Activated T-cell treated with anti-CD3 and anti-CD28 coated beads, Interleukin-2, amount 50 U/mL, for 4 hours (primary cell): ENCODE results near the gene HEATR5A. TPM values are rescaled to one million over a fixed set of nuclear protein-coding genes. Genes with fewer than 3 reads are reported as not detected.
"Not testable (repeated sequence)": the region's sequence is repeated elsewhere in the genome, so short reads cannot be mapped to it uniquely, and the experiment has no call there.

Experiments used
- ATAC-seq, 2 donors: fragments of 200-7000 bp; cut with Tn5 transposase; one replicate each; pipeline ENCODE4 v1.10.0; 2021
- DNase-seq: peaks from one replicate; pipeline ENCODE4 v3.0.0-alpha.2; 2020
- H3K27me3 Mint-ChIP-seq: one replicate; pipeline ENCODE4 v1.8.0; 2021; ENCODE audit warnings: low read depth, mixed read lengths
- H3K36me3 Mint-ChIP-seq: one replicate; pipeline ENCODE4 v1.8.0; 2022; ENCODE audit warnings: mixed read lengths; ENCODE audit not compliant: insufficient read depth
- H3K4me1 Mint-ChIP-seq: one replicate; pipeline ENCODE4 v1.8.0; 2021; ENCODE audit warnings: low read depth, mixed read lengths
- H3K4me3 Mint-ChIP-seq: one replicate; pipeline ENCODE4 v1.8.0; 2021; ENCODE audit warnings: mild to moderate bottlenecking, moderate library complexity, mixed read lengths
- H3K9me3 Mint-ChIP-seq: one replicate; pipeline ENCODE4 v1.8.0; 2021; ENCODE audit warnings: mixed read lengths
- total RNA-seq, 3 donors: library from RNA; stranded (reverse); gene quantifications; one replicate each; pipeline ENCODE4 v1.2.1, GENCODE V29; 2021

HEATR5A gene
- total RNA-seq, 3 donors from 2014 or later: 10.7 to 13.0 (median 12.0) TPM

- Mint-ChIP-seq H3K4me3 (no peak overlapping the region), H3K4me1 (peaks cover 17% of the 10 kb centered on the region), H3K27me3 (no peaks in the 10 kb centered on the region)
Observed at GRCh38 chr14:31388687-31389413, 31.5 kb downstream of the HEATR5A start.

GRCh38 chr14:31387091-31387490 is 33.3 kb downstream of the HEATR5A start:
- H3K36me3 Mint-ChIP-seq: peaks cover 7% of the 10 kb centered on the region
- H3K4me3 Mint-ChIP-seq: no peak overlapping the region
- DNase-seq: no peak
- no peaks in the 10 kb centered on the region for H3K27me3 Mint-ChIP-seq
- no peaks in the 10 kb centered on the region for H3K9me3 Mint-ChIP-seq
- ATAC-seq: no peak
- peaks cover 17% of the 10 kb centered on the region for H3K4me1 Mint-ChIP-seq

More at GRCh38 chr14:31388687-31389413, 31.5 kb downstream of the HEATR5A start:
- peak; percentile 69 to 87 for ATAC-seq
- DNase-seq: no peak
- no peaks in the 10 kb centered on the region for H3K9me3 Mint-ChIP-seq
- H3K36me3 Mint-ChIP-seq: peaks cover 5% of the 10 kb centered on the region

GRCh38 chr14:31386271-31386670 is 34.1 kb downstream of the HEATR5A start:
- Mint-ChIP-seq H3K9me3 (no peaks in the 10 kb centered on the region), H3K4me3 (no peak overlapping the region), H3K4me1 (peaks cover 15% of the 10 kb centered on the region), H3K36me3 (peaks cover 11% of the 10 kb centered on the region), H3K27me3 (no peaks in the 10 kb centered on the region)
- no peak for ATAC-seq
- DNase-seq: no peak

- no peaks in the 10 kb centered on the region for H3K27me3 Mint-ChIP-seq
- no peak for DNase-seq
- peaks cover 6% of the 10 kb centered on the region for H3K4me1 Mint-ChIP-seq
- H3K4me3 Mint-ChIP-seq: no peak overlapping the region
- H3K36me3 Mint-ChIP-seq: peaks cover 16% of the 10 kb centered on the region
- no peak for ATAC-seq
- H3K9me3 Mint-ChIP-seq: no peaks in the 10 kb centered on the region
Observed at GRCh38 chr14:31382221-31382620, 38.1 kb downstream of the HEATR5A start.

GRCh38 chr14:31380106-31380505 is 40.2 kb downstream of the HEATR5A start:
- peaks cover 20% of the 10 kb centered on the region for H3K36me3 Mint-ChIP-seq
- peaks cover 6% of the 10 kb centered on the region for H3K4me1 Mint-ChIP-seq
- no peaks in the 10 kb centered on the region for H3K9me3 Mint-ChIP-seq
- no peaks in the 10 kb centered on the region for H3K27me3 Mint-ChIP-seq
- no peak for ATAC-seq
- no peak overlapping the region for H3K4me3 Mint-ChIP-seq
- no peak for DNase-seq

GRCh38 chr14:31379125-31379947 is 41.0 kb downstream of the HEATR5A start:
- not testable (repeated sequence) for ATAC-seq, DNase-seq, H3K27me3 Mint-ChIP-seq, H3K9me3 Mint-ChIP-seq, H3K4me1 Mint-ChIP-seq, H3K4me3 Mint-ChIP-seq
- H3K36me3 Mint-ChIP-seq: peaks cover 22% of the 10 kb centered on the region

GRCh38 chr14:31377433-31377832 is 42.9 kb downstream of the HEATR5A start:
- Mint-ChIP-seq H3K4me1 (peaks cover 6% of the 10 kb centered on the region), H3K4me3 (no peak overlapping the region), H3K36me3 (peaks cover 20% of the 10 kb centered on the region), H3K9me3 (no peaks in the 10 kb centered on the region), H3K27me3 (no peaks in the 10 kb centered on the region)
- ATAC-seq (no peak), DNase-seq (no peak)

- DNase-seq (no peak), ATAC-seq (no peak)
- Mint-ChIP-seq H3K27me3 (no peaks in the 10 kb centered on the region), H3K4me1 (peaks cover 11% of the 10 kb centered on the region), H3K36me3 (peaks cover 19% of the 10 kb centered on the region), H3K9me3 (no peaks in the 10 kb centered on the region), H3K4me3 (no peak overlapping the region)
Observed at GRCh38 chr14:31371646-31372045, 48.7 kb downstream of the HEATR5A start.

GRCh38 chr14:31363331-31364073 is 56.8 kb downstream of the HEATR5A start:
- peaks cover 4% of the 10 kb centered on the region for H3K36me3 Mint-ChIP-seq
- no peaks in the 10 kb centered on the region for H3K9me3 Mint-ChIP-seq
- H3K27me3 Mint-ChIP-seq: no peaks in the 10 kb centered on the region
- no peak overlapping the region for H3K4me3 Mint-ChIP-seq
- no peak for ATAC-seq
- no peaks in the 10 kb centered on the region for H3K4me1 Mint-ChIP-seq
- no peak for DNase-seq

- H3K4me1 Mint-ChIP-seq: no peaks in the 10 kb centered on the region
- peaks cover 5% of the 10 kb centered on the region for H3K36me3 Mint-ChIP-seq
- no peaks in the 10 kb centered on the region for H3K9me3 Mint-ChIP-seq
- H3K4me3 Mint-ChIP-seq: no peak overlapping the region
- no peaks in the 10 kb centered on the region for H3K27me3 Mint-ChIP-seq
- DNase-seq (no peak), ATAC-seq (no peak)
Observed at GRCh38 chr14:31362746-31363145, 57.6 kb downstream of the HEATR5A start.

- not testable (repeated sequence) for H3K4me1 Mint-ChIP-seq, ATAC-seq
Observed at GRCh38 chr14:31361761-31362160, 58.6 kb downstream of the HEATR5A start.

GRCh38 chr14:31360919-31361662 is 59.3 kb downstream of the HEATR5A start:
- H3K36me3 Mint-ChIP-seq: peaks cover 3% of the 10 kb centered on the region
- no peaks in the 10 kb centered on the region for H3K9me3 Mint-ChIP-seq
- ATAC-seq (no peak), DNase-seq (no peak)
- no peaks in the 10 kb centered on the region for H3K27me3 Mint-ChIP-seq
- H3K4me3 Mint-ChIP-seq: no peak overlapping the region
- no peaks in the 10 kb centered on the region for H3K4me1 Mint-ChIP-seq

More at GRCh38 chr14:31361761-31362160, 58.6 kb downstream of the HEATR5A start:
- H3K27me3 Mint-ChIP-seq, H3K4me3 Mint-ChIP-seq, DNase-seq, H3K36me3 Mint-ChIP-seq, H3K9me3 Mint-ChIP-seq: not testable (repeated sequence)

- DNase-seq: no peak
- peaks cover 3% of the 10 kb centered on the region for H3K36me3 Mint-ChIP-seq
- H3K27me3 Mint-ChIP-seq: no peaks in the 10 kb centered on the region
- no peak for ATAC-seq
- no peaks in the 10 kb centered on the region for H3K9me3 Mint-ChIP-seq
- peaks cover 3% of the 10 kb centered on the region for H3K4me1 Mint-ChIP-seq
- H3K4me3 Mint-ChIP-seq: no peak overlapping the region
Observed at GRCh38 chr14:31357279-31357678, 63.1 kb downstream of the HEATR5A start.

- ATAC-seq: no peak
- DNase-seq: no peak
- H3K36me3 Mint-ChIP-seq: peaks cover 22% of the 10 kb centered on the region
- H3K27me3 Mint-ChIP-seq: no peaks in the 10 kb centered on the region
- no peak overlapping the region for H3K4me3 Mint-ChIP-seq
- H3K4me1 Mint-ChIP-seq: no peaks in the 10 kb centered on the region
- no peaks in the 10 kb centered on the region for H3K9me3 Mint-ChIP-seq
Observed at GRCh38 chr14:31346097-31346496, 74.3 kb downstream of the HEATR5A start.
